H1 (cell line): ENCODE measurements around the gene PEX26. TPM values are rescaled to one million over a fixed set of nuclear protein-coding genes. Genes with fewer than 3 reads are reported as not detected.

ENCODE experiments used
- NANOG ChIP-seq: IDR thresholded peaks from 2 replicates; pipeline ENCODE4 v1.6.1; 2011; ENCODE audit warnings: low read length, low read depth, mild to moderate bottlenecking, inconsistent platforms; ENCODE audit not compliant: insufficient read depth, poor library complexity, severe bottlenecking
- polyA plus RNA-seq, 7 experiments: library from polyadenylated mRNA; depleted of rRNA in 3 of 7; stranded (reverse) in 5 of 7; unstranded in 2 of 7; fragments of >200 nt in 5 of 7; fragments of 200-250 nt in 2 of 7; gene quantifications; 1 replicate in 5 of 7; 2 replicates in 1 of 7; 4 replicates in 1 of 7; pipeline versions ENCODE4 v1.2.1 to v1.2.3, GENCODE V29; 2011 to 2013; ENCODE audit warnings: missing spikeins in 2 of 7, mixed read lengths in 2 of 7
- total RNA-seq: library from RNA; stranded (reverse); fragmentation: NEBNext Ultra II Directional; extraction: Animal tissue kit (Norgen Biotek cat#: 25700); gene quantifications from 2 replicates; pipeline ENCODE4 v1.2.1, GENCODE V29; 2021

PEX26 gene
- total and polyA plus RNA-seq, 2 of the 8 experiments (the other 6 are each of a cell fraction or from before 2014, with no cell fraction given), result 33.1 to 49.0 TPM

- TF ChIP-seq NANOG, result no peak
Observed at GRCh38 chr22:18116634-18117033, 38.8 kb downstream of the PEX26 start (continued).
